Stimulated activated CD8-positive, alpha-beta memory T cell treated with anti-CD3 and anti-CD28 coated beads, Interleukin-12 subunit alpha, Interleukin-12 subunit beta, amount 100 ng/mL, for 4 hours (primary cell): ENCODE measurements around the gene BANF2.
"Not testable (repeated sequence)": the region's sequence is repeated elsewhere in the genome, so short reads cannot be mapped to it uniquely, and the experiment has no call there.

Experiments used
- DNase-seq: peaks from one replicate; pipeline ENCODE4 v3.0.0-alpha.2; 2020; ENCODE audit warnings: low read depth

BANF2 gene

GRCh38 chr20:17683218-17684076, 16.3 kb upstream of the BANF2 start:
- DNase-seq = no peak

- DNase-seq = no peak
Observed at GRCh38 chr20:17684077-17684888, 15.5 kb upstream of the BANF2 start.

GRCh38 chr20:17685168-17685567, 14.6 kb upstream of the BANF2 start:
- no peak for DNase-seq

GRCh38 chr20:17687800-17688199, 12.0 kb upstream of the BANF2 start:
- no peak for DNase-seq

- DNase-seq = no peak
Observed at GRCh38 chr20:17688965-17689364, 10.8 kb upstream of the BANF2 start.

- DNase-seq = no peak
Observed at GRCh38 chr20:17690144-17690543, 9.6 kb upstream of the BANF2 start.

GRCh38 chr20:17691758-17692157, 8.0 kb upstream of the BANF2 start:
- no peak for DNase-seq

GRCh38 chr20:17693444-17694001, 6.2 kb upstream of the BANF2 start:
- no peak for DNase-seq

GRCh38 chr20:17694767-17695166, 5.0 kb upstream of the BANF2 start:
- no peak for DNase-seq

- DNase-seq = no peak
Observed at GRCh38 chr20:17696287-17696686, 3.5 kb upstream of the BANF2 start.

- DNase-seq = no peak
Observed at GRCh38 chr20:17697171-17697570, 2.6 kb upstream of the BANF2 start.

GRCh38 chr20:17698384-17698783, 1.4 kb upstream of the BANF2 start:
- DNase-seq = no peak

- no peak for DNase-seq
Observed at GRCh38 chr20:17700637-17701036, 871 bp downstream of the BANF2 start.

- no peak for DNase-seq
Observed at GRCh38 chr20:17701826-17702225, 2.1 kb downstream of the BANF2 start.

- no peak for DNase-seq
Observed at GRCh38 chr20:17704589-17705317, 5.0 kb downstream of the BANF2 start.

- DNase-seq = no peak
Observed at GRCh38 chr20:17705916-17706315, 6.2 kb downstream of the BANF2 start.

GRCh38 chr20:17706632-17707031, 6.9 kb downstream of the BANF2 start:
- DNase-seq = no peak

- DNase-seq = not testable (repeated sequence)
Observed at GRCh38 chr20:17707951-17708350, 8.2 kb downstream of the BANF2 start.

- DNase-seq = no peak
Observed at GRCh38 chr20:17708675-17709360, 9.1 kb downstream of the BANF2 start.

- no peak for DNase-seq
Observed at GRCh38 chr20:17709361-17710293, 9.9 kb downstream of the BANF2 start.
